IPS-18c (cell line): ENCODE data around the gene SEPTIN3.
"Not testable (repeated sequence)": the region's sequence is repeated elsewhere in the genome, so short reads cannot be mapped to it uniquely, and the experiment has no call there.

Source experiments
- H3K4me3 ChIP-seq: 2 replicates; pipeline ENCODE4 v1.7.0; 2013; ENCODE audit warnings: low read depth, mild to moderate bottlenecking, low read length, moderate library complexity; ENCODE audit not compliant: insufficient read depth
- H3K9me3 ChIP-seq: one replicate; pipeline ENCODE4 v1.6.1; 2013; ENCODE audit warnings: mild to moderate bottlenecking, low read length, moderate library complexity; ENCODE audit not compliant: control insufficient read depth, insufficient read depth

SEPTIN3 gene

DNA sequence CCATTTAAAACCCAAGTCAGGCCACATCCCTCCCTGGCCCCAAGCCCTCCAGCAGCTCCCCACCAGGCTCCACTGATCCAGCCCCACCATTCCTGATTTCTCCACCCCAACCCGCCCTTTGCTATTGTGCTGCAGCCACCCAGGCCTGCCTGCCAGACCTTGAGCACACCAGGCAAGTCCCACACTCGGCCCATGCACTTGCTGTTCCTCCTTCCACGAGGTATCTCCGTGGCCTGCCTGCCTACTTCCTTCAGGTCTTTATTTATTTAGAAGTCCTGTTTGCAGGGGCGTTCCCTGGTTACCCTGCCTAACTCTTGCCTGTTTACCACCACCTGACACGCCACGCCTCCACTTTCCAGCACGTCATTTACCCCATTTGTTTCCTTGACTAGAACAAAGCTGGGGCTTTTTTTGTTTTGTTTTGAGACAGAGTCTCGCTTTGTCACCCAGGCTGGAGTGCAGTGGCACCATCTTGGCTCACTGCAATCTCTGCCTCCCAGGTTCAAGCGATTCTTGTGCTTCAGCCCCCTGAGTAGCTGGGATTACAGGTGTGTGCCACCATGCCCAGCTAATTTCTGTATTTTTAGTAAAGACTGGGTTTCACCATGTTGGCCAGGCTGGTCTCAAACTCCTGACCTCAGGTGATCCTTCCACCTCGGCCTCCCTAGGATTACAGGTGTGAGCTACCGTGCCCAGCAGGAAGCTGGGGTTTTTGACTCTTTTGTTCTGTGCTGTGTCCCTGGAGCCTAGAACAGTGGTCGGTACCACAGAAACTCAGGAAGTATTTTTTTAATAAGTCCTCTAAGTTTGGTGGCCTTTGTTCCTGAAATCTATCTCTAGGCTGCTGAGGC lies 29.0 kb upstream of the SEPTIN3 start:
- Histone ChIP-seq H3K4me3 (no peak overlapping the region), H3K9me3 (no peaks in the 10 kb centered on the region)

DNA sequence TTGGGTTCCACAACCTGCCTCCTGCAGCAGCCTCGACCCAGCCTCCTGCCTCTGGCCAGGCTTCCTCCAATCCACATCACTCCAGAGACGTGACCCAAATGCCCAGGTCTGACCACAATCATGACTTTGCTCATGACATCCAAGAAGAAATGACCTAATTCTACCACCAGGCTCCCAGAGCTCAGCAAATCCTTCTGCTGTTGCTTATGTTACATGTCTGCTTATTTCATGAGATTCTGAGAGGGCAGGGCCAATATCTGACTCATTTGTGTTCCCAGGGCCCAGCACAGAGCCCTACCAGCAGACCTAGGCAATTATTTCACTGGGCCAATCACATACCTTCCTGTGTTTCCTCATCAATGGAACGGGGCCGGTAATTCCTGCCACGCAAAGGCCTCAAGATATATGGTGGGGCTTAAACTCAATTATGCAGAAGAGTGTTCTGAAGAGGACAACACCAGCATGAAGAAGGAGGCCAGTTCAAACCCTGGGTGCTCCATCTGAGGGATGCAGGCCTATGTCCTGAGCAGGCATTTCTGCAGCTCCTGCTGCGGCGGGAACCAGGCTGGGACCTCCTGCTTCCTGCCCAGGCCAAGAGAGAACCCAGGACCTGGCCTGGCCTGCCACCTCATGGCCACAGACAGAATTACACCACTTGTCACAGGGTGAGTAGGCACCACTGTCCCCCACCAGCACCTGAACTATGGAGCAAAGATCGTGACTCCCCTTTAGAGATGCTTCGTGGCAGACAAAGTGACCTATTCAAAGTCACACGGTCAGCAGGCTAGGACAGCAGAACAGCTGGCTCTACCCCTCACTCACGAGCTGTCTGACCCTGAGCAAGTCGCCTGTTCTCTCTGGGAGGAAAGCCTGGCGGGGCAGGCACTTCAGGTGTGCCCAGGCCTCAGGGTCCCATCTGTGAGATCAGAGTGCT lies 28.1 kb upstream of the SEPTIN3 start:
- H3K9me3 ChIP-seq = no peaks in the 10 kb centered on the region

DNA sequence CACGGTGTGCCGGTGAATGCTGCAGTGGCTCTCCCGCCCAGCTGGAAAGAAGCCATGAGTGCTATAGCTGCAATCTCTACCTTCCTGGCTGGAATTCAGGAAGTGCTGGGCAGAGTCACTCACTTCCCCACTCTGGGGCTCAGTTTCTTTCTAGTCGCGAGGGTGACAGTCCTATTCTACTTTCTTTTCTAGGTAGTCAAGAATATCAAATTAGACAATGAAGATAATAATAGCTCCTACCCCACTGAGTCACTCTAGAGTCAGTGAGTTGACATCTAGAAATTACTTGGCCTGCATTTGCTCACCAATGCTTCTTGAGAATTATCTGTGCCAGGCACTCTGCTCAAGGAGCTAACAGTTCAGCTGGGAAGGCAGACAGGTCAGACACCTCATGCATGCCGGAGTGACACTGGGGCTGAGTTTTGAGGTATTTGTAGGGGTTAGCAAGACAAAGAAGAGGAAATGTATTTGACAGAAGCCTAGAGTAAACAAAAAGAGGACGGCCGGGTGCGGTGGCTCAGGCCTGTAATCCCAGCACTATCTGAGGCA lies 25.5 kb upstream of the SEPTIN3 start:
- Histone ChIP-seq H3K4me3 (no peak overlapping the region), H3K9me3 (no peaks in the 10 kb centered on the region)

More for the DNA sequence above, 28.1 kb upstream of the SEPTIN3 start:
- H3K4me3 ChIP-seq = no peak overlapping the region

DNA sequence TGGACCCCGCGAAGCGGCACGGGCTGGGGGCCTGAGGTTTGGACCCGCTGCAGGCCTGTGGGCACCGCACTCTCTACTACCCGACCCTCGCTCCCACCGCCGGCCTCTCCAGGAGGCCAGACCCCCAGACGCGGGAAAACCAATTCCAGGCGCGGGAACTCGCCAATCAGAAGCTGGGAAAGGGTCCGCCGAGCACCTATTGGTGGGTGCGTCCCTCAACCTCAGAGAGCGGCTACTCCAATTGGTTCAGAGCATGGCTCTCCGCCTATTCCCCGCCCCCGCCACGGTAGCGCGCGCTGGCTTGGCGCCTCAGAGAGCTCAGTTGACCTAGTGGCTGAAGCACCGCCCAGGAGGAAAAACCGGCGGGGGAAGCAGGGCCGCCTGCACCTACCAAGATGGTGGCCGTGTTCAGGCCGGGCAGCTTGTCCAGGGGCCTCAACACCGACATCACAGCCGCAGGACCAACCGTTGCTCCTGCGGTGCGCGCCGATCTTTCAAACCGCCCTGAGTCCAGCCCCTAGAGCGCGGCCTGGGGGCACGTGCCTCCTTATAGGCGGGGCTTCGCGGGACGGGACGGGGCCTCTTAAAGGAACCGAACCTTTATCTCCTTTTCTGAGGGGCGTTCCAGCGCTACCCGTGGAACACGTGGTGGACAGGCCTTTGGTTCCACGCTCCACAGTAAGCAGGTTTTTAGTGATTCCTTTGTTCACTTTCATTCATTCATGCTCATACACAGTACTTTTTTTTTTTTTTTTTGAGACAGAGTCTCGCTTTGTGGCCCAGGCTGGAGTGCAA lies 22.4 kb upstream of the SEPTIN3 start, which contains the start of gene CENPM:
Gene CENPM (minus strand): TSS at position 524 of the 795 bp plus-strand sequence. CDS start 76 bp downstream, at position 448.
- Histone ChIP-seq H3K4me3 (peak within 1 kb of the TSS; percentile 91), H3K9me3 (no peaks in the 10 kb centered on the region)

DNA sequence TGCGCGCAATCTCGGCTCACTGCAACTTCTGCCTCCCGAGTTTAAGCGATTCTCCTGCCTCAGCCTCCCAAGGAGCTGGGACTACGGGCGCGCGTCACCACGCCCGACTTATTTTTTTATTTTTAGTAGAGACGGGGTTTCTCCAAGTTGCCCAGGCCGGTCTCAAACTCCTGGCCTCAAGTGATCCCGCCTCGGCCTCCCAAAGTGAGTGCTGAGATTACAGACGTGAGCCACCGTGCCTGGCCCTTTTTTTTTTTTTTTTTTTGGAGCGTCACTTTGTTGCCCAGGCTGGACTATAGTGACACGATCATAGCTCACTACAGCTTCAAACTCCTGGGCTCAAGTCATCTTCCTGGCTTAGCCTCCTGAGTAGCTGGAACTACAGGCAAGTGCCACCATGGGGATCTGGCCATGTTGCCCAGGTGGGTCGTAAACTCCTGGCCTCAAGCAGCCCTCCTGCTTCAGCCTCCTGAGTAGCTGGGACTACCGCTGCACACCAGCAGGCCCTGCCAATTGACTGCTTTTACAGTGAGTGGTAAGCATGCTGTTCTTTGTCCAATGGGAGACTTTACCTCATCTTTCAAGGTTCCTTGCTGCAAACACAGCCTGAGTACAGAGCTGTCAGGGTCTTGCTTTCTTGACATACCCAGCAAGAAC lies 21.7 kb upstream of the SEPTIN3 start:
- H3K4me3 ChIP-seq = peak overlapping the region; percentile 91; the same call in 1 of the 2 replicates
- H3K9me3 ChIP-seq = no peaks in the 10 kb centered on the region

DNA sequence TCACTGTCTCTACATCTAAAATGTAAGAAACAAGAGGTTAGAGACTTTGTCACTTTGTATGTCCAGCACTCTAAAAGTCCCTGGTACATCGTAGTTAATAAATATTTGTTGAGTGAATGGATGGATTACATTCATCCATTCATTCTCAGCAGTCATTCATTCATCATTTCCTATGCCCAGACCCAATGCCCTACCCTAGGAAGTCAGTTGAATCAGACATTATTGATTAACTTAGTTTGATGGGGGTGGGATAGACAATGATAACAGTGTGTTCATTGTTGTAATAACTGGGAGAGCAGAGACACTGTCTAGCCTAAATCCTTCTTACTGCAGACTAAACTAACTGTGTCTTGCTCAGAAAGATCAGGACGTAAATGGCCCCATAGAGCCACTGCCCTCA lies 21.1 kb upstream of the SEPTIN3 start:
- no peaks in the 10 kb centered on the region for H3K9me3 ChIP-seq
- H3K4me3 ChIP-seq = no peak overlapping the region

DNA sequence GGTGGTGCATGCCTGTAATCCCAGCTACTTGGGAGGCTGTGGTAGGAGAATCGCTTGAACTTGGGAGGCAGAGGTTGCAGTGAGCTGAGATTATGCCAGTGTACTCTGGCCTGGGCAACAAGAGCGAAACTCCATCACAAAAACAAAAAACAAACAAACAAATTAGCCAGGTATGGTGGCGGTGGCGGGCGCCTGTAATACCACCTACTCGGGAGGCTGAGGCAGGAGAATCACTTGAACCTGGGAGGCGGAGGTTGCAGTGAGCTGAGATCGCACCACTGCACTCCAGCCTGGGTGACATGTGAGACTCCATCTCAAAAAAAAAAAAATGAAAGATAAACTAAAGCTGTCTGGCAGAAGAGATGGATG lies 20.3 kb upstream of the SEPTIN3 start:
- not testable (repeated sequence) for H3K4me3 ChIP-seq, H3K9me3 ChIP-seq

DNA sequence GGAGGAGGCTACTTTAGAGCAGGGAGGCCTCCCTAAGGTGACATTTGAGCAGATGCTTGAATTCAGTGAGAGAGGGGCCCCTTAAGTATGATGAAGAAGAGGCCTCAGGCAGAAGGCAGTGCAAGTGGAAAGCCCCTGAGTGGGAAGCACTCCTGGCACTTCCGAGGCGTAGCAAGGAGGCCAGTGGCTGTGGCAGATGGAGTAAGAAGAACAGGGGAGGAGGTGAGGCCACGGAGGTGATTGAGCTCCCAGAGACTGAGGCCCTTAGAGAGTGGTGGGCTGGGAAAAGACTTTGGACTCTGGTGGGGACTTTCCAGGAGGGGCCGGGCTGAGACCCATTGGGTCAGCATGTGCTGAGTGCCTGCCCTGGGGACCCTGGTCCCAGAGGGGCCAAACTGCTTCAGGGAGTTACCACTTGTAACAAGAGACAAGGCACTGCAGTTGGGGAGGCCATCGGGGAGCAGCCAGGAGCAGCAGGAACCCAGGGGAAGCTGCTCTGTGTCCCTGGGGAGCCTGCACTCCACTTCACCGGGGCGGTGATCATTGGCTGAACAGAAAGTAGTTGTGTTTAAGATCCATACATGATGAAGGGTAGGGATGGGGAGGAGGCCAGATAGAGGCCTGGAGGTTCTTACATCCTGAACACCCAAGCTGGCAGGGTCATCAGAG lies 19.8 kb upstream of the SEPTIN3 start:
- H3K4me3 ChIP-seq = no peak overlapping the region
- H3K9me3 ChIP-seq = no peaks in the 10 kb centered on the region

DNA sequence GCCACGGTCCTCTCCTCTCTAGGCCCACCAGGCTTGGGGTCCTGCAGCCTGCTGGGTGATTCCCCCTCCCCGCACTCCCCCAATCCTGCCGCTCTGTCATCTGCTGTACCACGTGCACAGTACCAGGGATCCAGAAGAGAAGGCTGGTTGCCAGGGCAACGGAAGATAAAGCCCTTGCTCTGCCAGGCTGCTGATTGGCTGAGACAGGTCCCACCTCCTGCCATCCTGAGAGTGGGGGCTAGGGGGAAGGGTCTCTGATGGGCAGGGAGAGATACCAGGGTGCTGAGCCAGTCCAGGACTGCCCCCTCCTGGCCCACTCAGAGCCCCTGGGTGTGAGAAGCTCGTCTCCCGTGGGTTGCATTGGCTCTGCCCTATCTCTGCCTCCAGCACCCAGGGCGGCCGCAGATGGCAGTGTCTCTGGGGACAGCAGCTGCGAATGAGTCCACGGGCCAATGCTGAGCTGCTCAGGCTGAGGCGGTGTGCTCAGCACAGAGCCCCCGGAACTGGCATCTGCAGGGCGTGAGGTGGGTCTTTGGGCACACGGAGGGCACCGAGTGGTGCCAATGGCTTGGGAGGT lies 17.3 kb upstream of the SEPTIN3 start, which contains the start of gene SMIM45:
Gene SMIM45 (plus strand): TSS at position 253 of the 577 bp plus-strand sequence.
- peak within 1 kb of the TSS; percentile 9; the same call in 1 of the 2 replicates for H3K4me3 ChIP-seq
- H3K9me3 ChIP-seq = no peaks in the 10 kb centered on the region

DNA sequence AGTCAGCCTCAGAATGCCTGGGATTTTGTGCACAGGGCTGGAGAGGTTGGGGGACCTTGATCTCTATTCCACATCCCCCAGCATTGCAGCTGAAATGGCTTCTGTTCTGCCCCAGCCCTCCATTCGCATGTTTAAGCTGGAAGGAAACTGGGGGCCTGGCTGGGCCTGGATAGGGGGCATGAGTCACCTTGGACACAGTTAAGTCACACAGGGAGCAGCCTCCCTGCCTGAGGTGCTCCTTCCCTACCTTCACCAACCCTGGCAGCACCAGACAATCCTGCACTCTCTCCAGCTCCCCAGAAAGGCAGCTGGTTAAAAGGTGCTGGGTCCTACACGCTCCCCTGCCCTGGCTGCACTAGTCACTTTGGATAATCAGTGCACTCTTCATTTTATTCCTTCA lies 16.5 kb upstream of the SEPTIN3 start:
- Histone ChIP-seq H3K9me3 (no peaks in the 10 kb centered on the region), H3K4me3 (no peak overlapping the region)

DNA sequence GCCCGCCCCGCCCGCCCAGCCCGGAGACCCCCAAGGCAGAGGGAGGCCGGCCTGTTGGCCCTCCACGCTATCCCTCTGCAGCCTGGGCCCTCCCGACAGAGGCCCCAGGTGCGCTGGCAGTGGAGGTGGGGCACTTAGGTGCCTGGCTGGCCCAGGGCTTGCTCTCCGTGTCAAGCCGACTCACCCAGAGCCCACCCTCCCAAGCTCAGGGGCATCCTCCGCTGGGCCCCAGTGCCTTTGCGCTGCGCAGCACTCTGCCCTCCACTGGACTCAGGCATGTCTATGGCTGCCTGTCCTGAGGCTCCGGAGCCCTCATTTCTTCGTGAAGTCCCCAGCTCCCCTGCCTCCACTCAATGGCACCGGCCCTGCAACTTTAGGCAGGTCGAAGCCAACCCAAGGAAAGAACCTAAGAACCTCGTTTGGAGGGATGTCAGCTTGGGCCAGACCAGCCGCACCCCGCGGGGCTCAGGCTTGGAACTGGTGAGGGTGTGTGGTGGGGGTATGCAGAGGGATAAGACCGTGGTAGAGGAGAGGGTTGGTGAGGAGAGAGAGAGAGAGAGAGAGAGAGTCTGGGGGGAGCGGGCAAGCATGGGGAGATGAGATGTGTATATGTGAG lies 11.2 kb upstream of the SEPTIN3 start:
- no peaks in the 10 kb centered on the region for H3K9me3 ChIP-seq
- H3K4me3 ChIP-seq = peak overlapping the region; percentile 31; the same call in 1 of the 2 replicates

DNA sequence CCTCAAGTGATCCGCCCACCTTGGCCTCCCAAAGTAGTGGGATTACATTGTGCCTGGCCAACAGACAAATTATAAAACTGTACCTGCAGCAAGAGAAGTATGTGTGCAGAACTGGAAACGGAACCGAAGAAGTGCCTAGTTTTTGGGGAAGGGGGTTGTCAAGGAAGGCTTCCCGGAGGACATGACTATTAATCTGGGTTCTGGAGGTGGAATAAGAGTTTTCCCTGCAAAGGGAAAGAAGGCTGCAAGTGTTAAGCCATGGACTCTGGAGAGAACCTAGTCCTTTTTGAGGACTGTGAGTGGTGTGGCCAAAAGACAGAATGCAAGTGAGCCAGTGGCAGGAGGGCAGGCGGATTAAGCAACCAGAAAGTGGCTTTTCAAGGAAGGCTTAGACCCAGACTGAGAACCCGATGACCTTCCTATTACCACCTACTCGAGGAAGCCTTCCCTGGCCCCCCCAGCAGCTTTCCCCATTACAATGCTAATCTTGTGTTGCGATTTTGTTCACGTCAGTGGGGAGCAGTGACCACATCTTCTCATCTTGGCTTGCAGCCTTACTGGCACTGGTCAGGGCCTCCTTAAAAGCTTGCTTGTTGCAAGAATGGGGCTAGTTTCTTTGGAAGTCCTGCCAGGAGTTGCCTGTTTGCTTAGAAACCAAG lies 5.7 kb upstream of the SEPTIN3 start:
- H3K9me3 ChIP-seq = no peaks in the 10 kb centered on the region
- H3K4me3 ChIP-seq = no peak overlapping the region

DNA sequence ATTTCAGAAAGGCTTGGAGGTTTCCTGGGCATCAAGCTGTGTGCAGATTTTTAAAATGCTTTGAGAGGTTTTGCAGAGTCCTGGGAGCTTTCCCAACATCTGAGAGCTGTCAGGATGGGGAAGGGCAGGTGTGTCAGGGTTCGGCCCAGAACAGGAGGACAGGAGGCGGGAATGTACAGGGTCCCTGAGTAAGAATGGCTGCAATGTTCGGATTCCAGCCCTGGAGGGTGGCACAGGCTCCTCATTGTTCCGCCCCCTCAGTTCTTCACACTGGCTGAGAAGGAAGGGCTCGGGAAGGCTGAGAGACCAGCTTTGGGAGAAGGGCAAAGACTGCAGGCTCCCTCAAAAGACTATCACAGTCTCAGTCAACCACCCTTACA lies 5.1 kb upstream of the SEPTIN3 start:
- Histone ChIP-seq H3K9me3 (no peaks in the 10 kb centered on the region), H3K4me3 (no peak overlapping the region)

DNA sequence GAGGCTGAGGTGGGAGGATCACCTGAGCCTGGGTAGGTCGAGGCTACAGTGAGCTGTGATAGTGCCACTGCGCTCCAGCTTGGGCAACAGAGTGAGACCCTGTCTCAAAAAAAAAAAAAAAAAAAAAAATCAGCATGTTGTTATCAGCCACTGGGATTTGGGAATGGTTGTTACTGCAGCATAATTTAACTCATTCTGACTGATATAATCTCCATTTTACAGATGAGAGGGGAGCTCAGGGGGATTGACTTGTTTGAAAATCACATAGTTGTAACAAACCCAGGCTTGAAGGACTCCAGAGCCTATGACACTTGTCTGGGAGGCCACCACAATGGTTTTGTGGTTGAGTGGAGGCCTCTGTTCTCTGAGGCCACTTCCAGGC lies 3.0 kb upstream of the SEPTIN3 start:
- no peak overlapping the region for H3K4me3 ChIP-seq
- no peaks in the 10 kb centered on the region for H3K9me3 ChIP-seq
